ENCODE measurements around the gene ANO10.

DNA sequence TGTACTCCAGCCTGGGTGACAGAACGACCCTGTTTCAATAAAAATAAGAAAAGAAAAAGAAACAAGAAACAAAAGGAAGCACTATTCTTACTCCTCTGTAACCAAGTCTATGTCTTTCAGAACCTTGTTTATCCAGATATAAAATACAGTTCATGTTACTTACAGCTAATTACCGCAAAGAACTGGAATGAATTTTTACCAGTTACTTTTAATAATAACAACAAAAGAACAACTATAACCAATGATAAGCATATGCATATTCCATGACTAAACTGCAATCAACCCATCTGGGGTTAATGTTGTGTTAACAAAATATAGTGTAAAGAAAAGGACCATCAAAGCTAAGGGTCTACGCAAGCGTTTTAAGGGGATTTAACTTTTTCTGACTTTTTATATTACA, 212.3 kb downstream of the ANO10 start:
- no peak for TF ChIP-seq EZH2 (IDR thresholded peaks at IDR 0.05; ENCODE audit: borderline replicate concordance, insufficient read depth, low read depth, low read length, poor library complexity, severe bottlenecking)
- TF ChIP-seq, protein P1, sequence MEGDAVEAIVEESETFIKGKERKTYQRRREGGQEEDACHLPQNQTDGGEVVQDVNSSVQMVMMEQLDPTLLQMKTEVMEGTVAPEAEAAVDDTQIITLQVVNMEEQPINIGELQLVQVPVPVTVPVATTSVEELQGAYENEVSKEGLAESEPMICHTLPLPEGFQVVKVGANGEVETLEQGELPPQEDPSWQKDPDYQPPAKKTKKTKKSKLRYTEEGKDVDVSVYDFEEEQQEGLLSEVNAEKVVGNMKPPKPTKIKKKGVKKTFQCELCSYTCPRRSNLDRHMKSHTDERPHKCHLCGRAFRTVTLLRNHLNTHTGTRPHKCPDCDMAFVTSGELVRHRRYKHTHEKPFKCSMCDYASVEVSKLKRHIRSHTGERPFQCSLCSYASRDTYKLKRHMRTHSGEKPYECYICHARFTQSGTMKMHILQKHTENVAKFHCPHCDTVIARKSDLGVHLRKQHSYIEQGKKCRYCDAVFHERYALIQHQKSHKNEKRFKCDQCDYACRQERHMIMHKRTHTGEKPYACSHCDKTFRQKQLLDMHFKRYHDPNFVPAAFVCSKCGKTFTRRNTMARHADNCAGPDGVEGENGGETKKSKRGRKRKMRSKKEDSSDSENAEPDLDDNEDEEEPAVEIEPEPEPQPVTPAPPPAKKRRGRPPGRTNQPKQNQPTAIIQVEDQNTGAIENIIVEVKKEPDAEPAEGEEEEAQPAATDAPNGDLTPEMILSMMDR (IDR thresholded peaks at IDR 0.05) = no peak

Data from B cell (primary cell).